ENCODE results near the gene TMEM108.
A peak's percentile ranks its signal among the peaks of the same experiment; 100 is the strongest.

Gene TMEM108

GRCh38 chr3:133238015-133238414, 199.8 kb downstream of the TMEM108 start:
- no peak for DNase-seq

DNA sequence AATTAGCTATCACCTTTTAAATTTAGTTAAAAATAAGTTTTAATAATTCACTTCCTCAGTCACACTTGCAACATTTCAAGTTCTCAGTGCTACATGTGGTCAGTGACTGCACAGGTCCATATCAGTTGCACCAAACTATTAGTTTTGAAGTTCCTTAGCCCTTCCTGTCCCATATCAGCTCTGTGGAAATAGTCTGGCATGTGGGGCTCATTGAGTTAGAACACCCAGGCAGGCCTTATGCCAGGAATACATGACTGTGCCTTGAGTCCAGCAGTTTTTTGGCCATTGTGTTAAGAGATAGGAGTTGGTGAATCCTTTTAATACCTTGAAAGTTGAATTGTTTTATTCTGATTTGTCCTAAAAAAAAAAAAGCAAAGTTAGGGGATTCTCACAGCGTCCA, 207.9 kb downstream of the TMEM108 start:
- DNase-seq, result no peak

DNA sequence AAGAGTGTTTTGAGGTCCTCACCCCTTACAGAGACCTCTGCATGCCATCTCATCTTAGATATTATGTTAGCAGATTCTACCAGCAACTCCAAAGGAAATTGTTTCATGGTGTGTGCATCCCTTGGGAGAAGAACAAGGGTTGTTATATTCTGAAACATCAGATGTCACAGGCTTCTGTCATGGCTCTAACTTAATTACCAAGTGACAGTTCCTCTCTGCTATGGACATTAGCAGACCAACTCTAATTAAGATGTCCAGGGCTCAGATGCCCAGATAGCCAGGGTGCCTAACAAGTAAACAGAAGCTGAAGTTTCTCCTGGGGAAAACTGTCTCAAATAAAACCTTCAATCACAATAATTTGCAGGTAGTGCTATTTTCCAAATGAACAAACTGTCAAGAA, 208.6 kb downstream of the TMEM108 start:
- DNase-seq, result no peak

- DNase-seq, result no peak
These were observed 210.2 kb downstream of the TMEM108 start for GRCh38 chr3:133248389-133248788.

- DNase-seq, result no peak
These were observed 211.3 kb downstream of the TMEM108 start for GRCh38 chr3:133249490-133249889.

DNA sequence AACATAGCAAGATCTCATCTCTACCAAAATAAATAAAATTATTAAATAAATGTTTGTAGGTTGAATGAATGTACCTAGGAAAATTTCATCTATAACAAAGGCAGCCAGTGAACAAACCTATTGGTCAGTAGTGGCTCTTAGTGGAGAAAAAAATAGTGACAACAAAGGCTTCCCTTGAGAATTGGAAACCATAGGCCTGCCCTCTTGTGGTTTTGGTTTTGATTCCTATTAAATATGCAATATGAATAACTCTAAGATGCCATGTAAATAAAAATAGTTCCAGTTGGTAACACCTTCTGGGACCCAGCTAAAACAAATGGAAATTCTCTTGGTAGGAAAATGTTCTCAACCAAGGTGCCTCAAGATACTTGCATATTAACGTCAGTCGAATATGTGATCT, 216.0 kb downstream of the TMEM108 start:
- no peak for DNase-seq

GRCh38 chr3:133254716-133255115, 216.5 kb downstream of the TMEM108 start:
- no peak for DNase-seq

DNA sequence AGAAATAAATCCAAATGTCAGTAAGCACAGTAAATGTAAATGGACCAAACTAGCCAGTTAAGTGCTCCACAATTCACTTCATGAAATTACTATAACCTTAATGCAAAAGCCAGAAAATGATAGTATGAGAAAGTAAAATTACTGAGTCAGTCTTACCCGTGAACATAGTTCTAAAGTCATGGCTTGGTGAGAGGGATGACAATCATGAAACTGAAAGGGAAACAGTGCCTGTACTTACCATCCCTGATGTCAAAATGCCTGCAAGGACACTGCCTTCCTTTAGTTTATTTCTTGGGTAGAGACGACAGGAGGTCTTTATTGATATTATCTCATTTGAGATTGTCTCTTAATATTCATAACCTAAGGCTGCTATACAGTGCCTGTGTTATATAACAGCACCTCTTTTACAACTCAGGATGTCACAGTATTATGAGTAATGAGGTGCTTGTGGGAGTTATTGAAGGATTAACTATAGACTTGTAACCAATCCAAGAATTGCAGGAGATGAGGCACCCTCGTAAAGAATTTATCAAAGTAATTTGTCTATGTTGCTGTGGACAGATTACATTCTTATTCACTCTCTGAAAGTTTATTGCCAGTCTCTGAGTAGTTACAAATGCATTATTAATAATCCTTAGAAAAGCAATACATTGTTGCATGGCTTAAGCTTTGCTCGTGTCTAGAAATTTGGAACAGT, 218.7 kb downstream of the TMEM108 start:
- no peak for DNase-seq

GRCh38 chr3:133258358-133258757, 220.2 kb downstream of the TMEM108 start:
- DNase-seq, result no peak

- DNase-seq, result no peak
These were observed 221.6 kb downstream of the TMEM108 start for GRCh38 chr3:133259767-133260166.

DNA sequence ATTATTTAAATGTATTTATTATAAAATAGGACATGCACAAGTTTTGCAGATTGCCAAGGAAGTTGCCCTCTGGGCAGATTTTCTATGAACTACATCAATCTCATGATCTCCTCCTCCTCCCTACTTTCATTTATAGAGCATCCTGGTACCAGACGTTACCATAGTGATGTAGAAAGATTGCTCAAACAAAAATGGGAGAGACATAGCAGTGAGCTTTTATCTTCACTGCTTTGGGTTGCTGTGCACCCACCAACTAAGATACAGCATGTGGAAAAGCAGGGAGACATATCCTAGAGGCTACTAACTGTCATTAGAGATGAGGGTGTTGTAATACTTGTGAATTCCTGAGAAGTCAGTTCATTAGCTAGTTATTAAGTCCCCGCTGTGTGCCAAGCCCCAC, 224.1 kb downstream of the TMEM108 start:
- DNase-seq, result no peak

GRCh38 chr3:133264920-133265319, 226.7 kb downstream of the TMEM108 start:
- no peak for DNase-seq

DNA sequence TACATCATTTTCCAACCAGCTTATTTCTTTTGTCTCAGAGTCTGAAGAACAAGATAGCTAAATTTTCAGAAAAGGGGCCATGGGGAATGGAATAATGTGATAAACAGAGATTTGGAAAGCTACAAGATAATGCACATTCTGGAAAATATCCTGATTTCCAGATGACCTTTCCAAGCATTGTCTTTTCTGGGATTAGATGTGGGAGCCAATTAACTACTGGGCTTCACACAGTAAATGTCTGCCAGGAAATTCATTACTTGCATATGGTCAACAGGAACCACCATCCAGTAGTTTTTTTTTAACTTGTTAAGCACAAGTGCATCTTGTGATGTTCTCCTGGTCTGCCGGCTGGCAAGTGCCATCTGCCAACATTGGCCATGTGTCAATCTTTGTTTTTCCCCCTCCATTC, 230.5 kb downstream of the TMEM108 start:
- DNase-seq, result peak; percentile 98

- peak; percentile 87 for DNase-seq
These were observed 231.2 kb downstream of the TMEM108 start for GRCh38 chr3:133269393-133269792.

DNA sequence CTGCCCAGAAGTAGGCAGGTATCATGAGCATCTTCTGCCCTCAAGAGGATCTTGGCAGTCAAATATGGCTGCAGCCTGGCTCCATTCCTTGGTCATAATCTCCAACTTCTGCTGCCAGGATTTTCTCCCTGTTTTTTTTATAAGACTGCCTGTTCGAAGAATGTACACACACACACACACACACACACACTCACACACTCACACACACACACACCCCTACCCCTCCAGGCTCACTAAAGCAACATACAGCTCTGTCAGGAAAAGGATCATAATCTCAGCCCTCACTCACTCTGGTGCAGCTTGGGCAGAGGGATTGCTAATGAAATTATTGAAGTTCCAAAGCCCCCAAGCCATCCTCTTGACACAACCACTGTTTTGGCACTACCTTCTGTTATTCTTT, 232.4 kb downstream of the TMEM108 start:
- peak; percentile 83 for DNase-seq

DNA sequence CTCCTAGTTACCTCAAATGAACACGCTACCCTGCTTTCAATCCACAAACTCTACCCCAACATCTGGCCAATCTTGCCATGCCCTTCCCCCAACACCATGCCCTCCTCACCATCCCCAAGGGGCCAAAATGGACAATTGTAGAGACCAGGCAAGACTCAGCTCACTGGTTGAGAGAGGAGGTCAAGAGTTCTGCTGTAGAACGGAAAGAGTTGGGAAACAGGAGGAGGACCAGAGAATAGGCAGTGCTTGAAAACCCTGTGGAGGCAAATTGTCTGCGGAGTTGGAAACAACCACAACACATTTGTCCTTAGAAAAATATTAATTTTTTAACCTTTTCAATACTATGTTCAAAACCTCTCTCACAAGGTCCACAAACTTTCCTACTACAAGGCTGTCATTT, 232.9 kb downstream of the TMEM108 start:
- DNase-seq, result no peak

- DNase-seq, result peak; percentile 54
These were observed 233.3 kb downstream of the TMEM108 start for GRCh38 chr3:133271539-133271938.

DNA sequence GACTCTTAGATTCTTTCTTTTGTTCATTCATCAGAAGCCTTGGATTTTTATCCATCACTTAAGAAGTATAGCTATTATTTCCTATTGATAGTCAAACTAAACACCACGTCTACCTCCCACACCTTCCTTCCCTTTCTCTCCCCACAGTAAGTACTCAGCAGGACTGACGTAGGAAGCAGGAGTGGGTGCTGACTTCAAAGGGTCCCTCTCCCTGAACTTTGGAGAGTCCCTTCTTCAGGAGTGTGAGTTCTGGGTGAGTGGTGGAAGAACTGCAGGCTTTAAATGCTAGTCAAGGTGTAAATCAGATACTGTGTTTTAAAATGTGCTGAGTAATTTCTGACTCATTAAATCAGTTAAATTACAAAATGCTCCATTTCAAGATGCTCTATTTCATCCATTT, 235.2 kb downstream of the TMEM108 start:
- no peak for DNase-seq

DNA sequence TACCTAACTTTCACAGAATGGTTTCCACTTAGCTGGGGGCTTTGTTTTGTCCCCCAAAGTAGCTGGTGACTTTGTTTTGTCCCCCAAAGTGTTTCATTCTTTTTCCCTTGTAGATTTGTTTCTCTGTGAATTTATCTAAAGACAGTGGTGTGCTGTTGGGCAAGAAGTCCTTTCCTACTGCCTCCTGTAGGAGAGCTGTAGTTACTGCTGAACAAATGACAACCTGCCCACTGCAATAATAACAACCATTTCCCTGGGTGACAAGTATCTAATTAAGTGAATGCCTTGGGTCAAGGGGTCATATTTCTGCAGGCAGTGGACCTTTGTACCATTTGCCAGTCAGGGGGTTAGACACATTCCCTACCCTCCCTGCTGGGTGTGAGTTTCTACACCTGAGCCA, 236.3 kb downstream of the TMEM108 start:
- DNase-seq, result no peak

GRCh38 chr3:133276594-133276993, 238.4 kb downstream of the TMEM108 start:
- DNase-seq, result no peak

DNA sequence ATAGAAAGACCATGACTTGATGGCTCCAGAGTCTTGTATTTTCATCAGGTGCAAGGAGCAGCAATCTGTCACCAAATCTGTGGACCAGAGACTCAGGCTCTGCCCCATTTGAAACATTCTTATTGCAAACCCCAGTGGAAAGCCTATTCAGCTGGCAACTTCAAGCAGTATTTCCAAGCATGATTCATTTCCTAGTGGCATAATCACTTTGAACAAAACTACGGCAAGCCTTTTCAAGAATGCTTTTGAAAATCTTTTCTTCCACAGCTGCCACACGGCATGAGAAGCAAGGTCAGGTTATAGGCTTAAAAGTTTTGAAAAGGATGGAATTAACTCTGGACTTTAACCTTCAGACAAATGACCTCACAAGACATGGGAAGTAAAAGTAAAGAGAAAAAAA, 239.6 kb downstream of the TMEM108 start:
- no peak for DNase-seq

- no peak for DNase-seq
These were observed 240.3 kb downstream of the TMEM108 start for GRCh38 chr3:133278260-133279043.

GRCh38 chr3:133280586-133280985, 242.4 kb downstream of the TMEM108 start:
- DNase-seq, result peak; percentile 40

DNA sequence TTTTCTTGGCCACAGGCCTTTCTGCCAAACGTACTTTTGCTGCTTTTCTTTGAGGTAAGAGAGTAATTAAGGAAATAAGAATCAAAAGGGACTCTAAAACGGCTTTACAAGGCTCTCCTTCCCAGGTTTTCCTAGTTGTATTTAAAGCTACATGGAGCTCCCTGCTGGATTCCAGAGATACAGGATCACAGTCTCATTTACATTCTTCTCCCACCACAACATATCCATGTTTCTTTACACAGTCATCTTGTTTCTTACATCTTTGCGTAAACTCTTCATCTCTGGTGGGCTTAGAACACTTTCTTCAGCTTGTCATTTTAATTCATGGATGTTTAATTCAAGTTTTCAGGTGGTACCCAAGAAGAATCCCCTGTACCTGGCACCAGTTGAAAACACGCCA, 244.0 kb downstream of the TMEM108 start:
- no peak for DNase-seq
